Neuronal stem cell (in vitro differentiated cells): ENCODE results near the gene PLCG1.
"Not testable (repeated sequence)": the region's sequence is repeated elsewhere in the genome, so short reads cannot be mapped to it uniquely, and the experiment has no call there.

Experiments
- DNase-seq: peaks from one replicate; pipeline ENCODE4 v3.0.0-alpha.2; 2013; ENCODE audit warnings: low spot score
- H2AFZ ChIP-seq: one replicate; pipeline ENCODE4 v1.6.1; 2013; ENCODE audit warnings: mild to moderate bottlenecking, low read length, inconsistent platforms
- H2AK5ac ChIP-seq: 2 replicates; pipeline ENCODE4 v1.6.1; 2013; ENCODE audit warnings: low read depth, mild to moderate bottlenecking, inconsistent platforms, low read length, moderate library complexity, mixed read lengths
- H2BK120ac ChIP-seq: 2 replicates; pipeline ENCODE4 v1.6.1; 2013; ENCODE audit warnings: low read depth, mild to moderate bottlenecking, inconsistent platforms, low read length, moderate library complexity, mixed read lengths
- H2BK12ac ChIP-seq: one replicate; pipeline ENCODE4 v1.6.1; 2013; ENCODE audit warnings: low read length, inconsistent platforms
- H2BK15ac ChIP-seq: 2 replicates; pipeline ENCODE4 v1.6.1; 2013; ENCODE audit warnings: mild to moderate bottlenecking, low read length, inconsistent platforms, mixed read lengths
- H2BK5ac ChIP-seq: one replicate; pipeline ENCODE4 v1.6.1; 2013; ENCODE audit warnings: inconsistent platforms, mild to moderate bottlenecking, low read length, moderate library complexity
- H3K14ac ChIP-seq: one replicate; pipeline ENCODE4 v1.6.1; 2013; ENCODE audit warnings: low read length, inconsistent platforms
- H3K18ac ChIP-seq: 2 replicates; pipeline ENCODE4 v1.6.1; 2013; ENCODE audit warnings: low read length, inconsistent platforms
- H3K23ac ChIP-seq: 2 replicates; pipeline ENCODE4 v1.6.1; 2013; ENCODE audit warnings: low read depth, mild to moderate bottlenecking, mixed read lengths, low read length, inconsistent platforms; ENCODE audit not compliant: poor library complexity
- H3K27ac ChIP-seq: replicated peaks from 3 replicates; pipeline ENCODE4 v1.5.1; 2013; ENCODE audit warnings: low read length, inconsistent platforms
- H3K27me3 ChIP-seq, 3 experiments: 2 replicates each; pipeline ENCODE4 v1.6.1; 2013; ENCODE audit warnings: low read length in 3 of 3, mild to moderate bottlenecking in 2 of 3, inconsistent platforms in 1 of 3, low read depth in 1 of 3, mixed read lengths in 1 of 3, moderate library complexity in 1 of 3; ENCODE audit not compliant: control insufficient read depth in 3 of 3, insufficient read depth in 3 of 3
- H3K36me3 ChIP-seq, 2 donors: replicated peaks in 1 of 2; 2 replicates each; pipeline ENCODE4 v1.6.1; 2013; ENCODE audit warnings: low read length in 2 of 2; ENCODE audit not compliant: control insufficient read depth in 2 of 2, insufficient read depth in 2 of 2
- H3K4ac ChIP-seq: 2 replicates; pipeline ENCODE4 v1.6.1; 2013; ENCODE audit warnings: inconsistent platforms, mild to moderate bottlenecking, low read length, moderate library complexity
- H3K4me1 ChIP-seq, 2 donors: 1 replicate in 1 of 2; 2 replicates in 1 of 2; pipeline ENCODE4 v1.6.1; 2013; ENCODE audit warnings: low read length in 2 of 2, low read depth in 1 of 2; ENCODE audit not compliant: control insufficient read depth in 2 of 2, insufficient read depth in 1 of 2
- H3K4me2 ChIP-seq: one replicate; pipeline ENCODE4 v1.6.1; 2013; ENCODE audit warnings: mild to moderate bottlenecking, low read length, inconsistent platforms; ENCODE audit not compliant: insufficient read depth, poor library complexity, severe bottlenecking
- H3K4me3 ChIP-seq, 2 donors: 2 replicates each; pipeline ENCODE4 v1.5.1; 2013; ENCODE audit warnings: low read length in 2 of 2, mild to moderate bottlenecking in 2 of 2, inconsistent platforms in 1 of 2, moderate library complexity in 1 of 2
- H3K79me1 ChIP-seq: one replicate; pipeline ENCODE4 v1.6.1; 2013; ENCODE audit warnings: low read depth, mild to moderate bottlenecking, inconsistent platforms, low read length, moderate library complexity
- H3K9ac ChIP-seq: one replicate; pipeline ENCODE4 v1.6.1; 2013; ENCODE audit warnings: mild to moderate bottlenecking, low read depth, low read length, inconsistent platforms; ENCODE audit not compliant: poor library complexity
- H3K9me3 ChIP-seq, 2 donors: replicated peaks in 1 of 2; 2 replicates each; pipeline versions ENCODE3 to v1.6.1; 2013; ENCODE audit warnings: low read length in 2 of 2, mild to moderate bottlenecking in 2 of 2, inconsistent platforms in 1 of 2, low read depth in 1 of 2, mixed read lengths in 1 of 2, moderate library complexity in 1 of 2; ENCODE audit not compliant: control insufficient read depth in 2 of 2, insufficient read depth in 1 of 2
- H4K8ac ChIP-seq: one replicate; pipeline ENCODE4 v1.6.1; 2013; ENCODE audit warnings: low read depth, mild to moderate bottlenecking, inconsistent platforms, low read length, moderate library complexity
- H4K91ac ChIP-seq: one replicate; pipeline ENCODE4 v1.6.1; 2013; ENCODE audit warnings: low read length, low read depth, mild to moderate bottlenecking, inconsistent platforms; ENCODE audit not compliant: poor library complexity
- WGBS, 2 donors: extraction: QIAGEN DNeasy Blood & Tissue Kit; methylation state at CpG; one replicate each; pipeline ENCODE4 v1.1.7; 2013; ENCODE audit warnings: missing lambda C conversion rate in 2 of 2, mixed read lengths in 1 of 2; ENCODE audit not compliant: insufficient read length in 2 of 2, insufficient replicate concordance in 1 of 2; ENCODE audit errors: extremely low coverage in 2 of 2; 5-methylcytosine and 5-hydroxymethylcytosine counted together

Gene PLCG1

DNA sequence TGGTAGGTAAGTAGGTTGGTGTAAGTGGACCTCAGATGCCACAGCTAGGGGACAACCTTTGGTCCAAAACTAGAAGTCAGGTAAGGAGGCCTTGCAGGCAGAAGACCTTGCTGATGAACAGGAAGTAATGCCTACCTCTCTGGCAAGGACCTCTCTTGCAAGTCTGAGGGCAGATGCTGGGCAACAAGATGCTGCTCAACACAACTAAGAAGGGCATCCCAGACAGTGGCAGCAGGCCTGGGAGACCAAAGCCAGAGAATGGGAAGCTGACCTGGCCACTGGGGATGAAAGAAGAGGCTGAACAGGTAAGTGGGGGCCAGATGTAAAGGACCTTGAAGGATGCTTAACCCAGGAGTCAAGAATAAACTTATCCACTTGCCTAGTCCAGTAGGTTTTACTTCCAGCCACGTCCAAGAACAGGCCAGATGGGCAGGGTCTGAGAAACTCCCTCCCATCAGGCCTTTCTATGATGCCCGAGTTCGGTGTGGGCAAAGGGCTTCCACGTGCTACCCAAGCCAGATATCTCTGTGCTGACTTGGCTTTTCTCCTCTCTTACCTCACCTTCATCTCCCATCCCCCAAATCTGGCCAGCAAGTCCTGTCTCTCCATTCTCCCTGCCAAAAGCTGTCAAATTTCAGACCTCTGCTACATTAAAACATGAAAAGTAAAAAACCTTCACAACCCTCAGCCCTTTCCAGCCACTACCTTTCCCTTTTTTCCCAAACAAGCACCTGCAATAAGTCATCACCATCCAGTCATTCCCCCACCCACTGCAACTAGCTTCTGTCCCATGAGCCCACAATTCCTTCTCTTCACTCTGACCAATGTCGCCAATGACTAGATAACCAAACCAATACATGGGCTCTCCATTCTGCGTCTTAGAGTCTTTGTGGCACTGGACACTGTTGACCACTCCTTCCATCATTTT lies 11.5 kb upstream of the PLCG1 start:
- Histone ChIP-seq H3K36me3 (peaks cover 31 to 73% of the 10 kb centered on the region in 2 donors), H2BK120ac (no peak overlapping the region), H3K9ac (no peak overlapping the region), H2BK12ac (no peak overlapping the region), H3K79me1 (no peaks in the 10 kb centered on the region), H2AFZ (no peak overlapping the region), H2BK5ac (no peak overlapping the region), H3K27me3 (no peaks in the 10 kb centered on the region), H4K8ac (no peak overlapping the region), H3K4me1 (no peaks in the 10 kb centered on the region), H3K23ac (no peak overlapping the region), H3K4me2 (no peak overlapping the region), H3K4me3 (no peak overlapping the region), H3K18ac (no peak overlapping the region), H3K27ac (no peak overlapping the region), H3K4ac (no peak overlapping the region), H3K14ac (no peak overlapping the region), H2BK15ac (no peak overlapping the region), H4K91ac (no peak overlapping the region), H2AK5ac (no peak overlapping the region), H3K9me3 (no peaks in the 10 kb centered on the region)
- no CpG with 5 or more reads among the region's 6 CpGs for WGBS, 2 donors
- no peak for DNase-seq

DNA sequence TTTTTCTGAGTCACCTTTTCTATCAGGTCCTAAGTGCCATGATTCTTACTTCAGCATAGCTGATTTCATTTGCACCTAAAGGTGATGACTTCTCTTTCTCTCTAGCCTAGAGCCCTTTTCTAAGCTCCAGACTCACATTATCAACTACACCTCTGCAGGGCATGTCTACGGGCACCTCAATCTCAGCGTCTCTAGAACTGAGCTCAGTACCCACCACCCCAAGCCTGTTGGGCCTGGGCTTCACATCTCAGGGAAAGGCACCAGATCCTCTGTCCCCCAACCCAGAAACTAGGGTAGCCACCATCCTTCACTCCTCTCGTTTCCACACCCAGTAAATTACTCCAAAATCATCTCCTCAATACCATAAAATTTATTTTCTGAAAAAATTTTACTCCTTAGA lies 10.6 kb upstream of the PLCG1 start:
- Histone ChIP-seq H3K27ac (no peak overlapping the region), H3K14ac (no peak overlapping the region), H3K27me3 (no peaks in the 10 kb centered on the region), H4K8ac (no peak overlapping the region), H3K4ac (no peak overlapping the region), H2BK5ac (no peak overlapping the region), H3K4me1 (no peaks in the 10 kb centered on the region), H3K9me3 (no peaks in the 10 kb centered on the region), H2AFZ (no peak overlapping the region), H2BK15ac (no peak overlapping the region), H3K79me1 (no peaks in the 10 kb centered on the region), H3K9ac (no peak overlapping the region), H2BK12ac (no peak overlapping the region), H2BK120ac (no peak overlapping the region), H4K91ac (no peak overlapping the region), H3K23ac (no peak overlapping the region), H3K4me3 (no peak overlapping the region), H2AK5ac (no peak overlapping the region), H3K36me3 (peaks cover 22 to 64% of the 10 kb centered on the region in 2 donors), H3K4me2 (no peak overlapping the region), H3K18ac (no peak overlapping the region)
- WGBS, 2 donors = 100% methylated on average over 1 of the region's 3 CpGs
- DNase-seq = no peak

DNA sequence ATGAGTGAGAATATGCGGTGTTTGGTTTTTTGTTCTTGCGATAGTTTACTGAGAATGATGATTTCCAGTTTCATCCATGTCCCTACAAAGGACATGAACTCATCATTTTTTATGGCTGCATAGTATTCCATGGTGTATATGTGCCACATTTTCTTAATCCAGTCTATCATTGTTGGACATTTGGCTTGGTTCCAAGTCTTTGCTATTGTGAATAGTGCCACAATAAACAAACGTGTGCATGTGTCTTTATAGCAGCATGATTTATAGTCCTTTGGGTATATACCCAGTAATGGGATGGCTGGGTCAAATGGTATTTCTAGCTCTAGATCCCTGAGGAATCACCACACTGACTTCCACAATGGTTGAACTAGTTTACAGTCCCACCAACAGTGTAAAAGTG lies 9.0 kb upstream of the PLCG1 start:
- not testable (repeated sequence) for DNase-seq, H2AFZ ChIP-seq, H3K4me3 ChIP-seq, H3K4ac ChIP-seq, H4K8ac ChIP-seq, H4K91ac ChIP-seq, H3K4me2 ChIP-seq, H3K27me3 ChIP-seq, H3K27ac ChIP-seq, H3K9ac ChIP-seq, H3K79me1 ChIP-seq, H2AK5ac ChIP-seq, H2BK5ac ChIP-seq, H2BK12ac ChIP-seq, H2BK15ac ChIP-seq, H2BK120ac ChIP-seq, H3K4me1 ChIP-seq, H3K9me3 ChIP-seq, H3K14ac ChIP-seq, H3K18ac ChIP-seq, H3K23ac ChIP-seq
- no CpG with 5 or more reads among the region's 3 CpGs for WGBS, 2 donors
- peaks cover 9 to 48% of the 10 kb centered on the region in 2 donors for H3K36me3 ChIP-seq

DNA sequence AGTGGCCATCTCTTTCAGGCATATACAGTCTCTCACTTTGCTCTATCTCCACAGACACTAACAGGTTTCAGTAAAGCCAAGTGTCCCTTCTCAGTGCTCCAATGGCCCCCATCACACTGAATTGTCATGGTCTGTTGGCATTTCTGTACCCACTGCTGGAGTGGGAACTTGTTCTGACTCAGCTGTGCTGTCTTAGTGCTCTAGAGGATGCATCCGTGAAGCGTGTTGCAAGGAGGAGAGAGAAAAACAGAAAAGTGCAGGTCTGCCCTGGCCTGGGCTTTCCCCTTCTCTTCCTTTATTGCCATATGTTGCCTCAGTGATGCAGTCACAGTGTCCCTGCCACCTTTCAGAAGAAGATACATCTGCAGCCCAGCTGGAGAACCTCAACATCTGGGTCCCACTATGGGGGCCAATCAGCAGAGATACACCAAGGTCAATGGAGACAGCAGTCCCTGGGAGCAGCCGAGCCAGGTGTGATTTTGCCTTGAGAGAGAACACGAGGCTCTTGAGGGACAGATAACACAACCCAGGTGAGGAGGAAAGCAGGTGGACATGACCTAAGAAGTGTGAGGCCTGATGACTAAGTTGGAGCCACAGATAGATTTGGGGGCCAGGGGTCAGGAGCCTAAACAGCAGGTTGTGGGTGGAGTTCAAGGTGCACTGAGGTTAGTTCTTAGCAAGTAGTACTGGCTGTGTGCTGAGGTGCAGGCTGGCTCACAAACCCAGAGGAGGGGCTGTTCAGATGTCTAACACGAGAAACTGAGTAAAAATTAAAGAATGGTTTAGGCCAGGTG lies 5.6 kb upstream of the PLCG1 start:
- Histone ChIP-seq H4K8ac (no peak overlapping the region), H3K79me1 (no peaks in the 10 kb centered on the region), H2BK15ac (no peak overlapping the region), H2AFZ (no peak overlapping the region), H3K4me1 (peaks cover 5 to 6% of the 10 kb centered on the region in 2 donors), H2BK5ac (no peak overlapping the region), H3K36me3 (peaks cover 0 to 13% of the 10 kb centered on the region in 2 donors), H3K9ac (no peak overlapping the region), H3K23ac (no peak overlapping the region), H3K4me3 (no peak overlapping the region), H3K9me3 (no peaks in the 10 kb centered on the region), H3K27ac (no peak overlapping the region), H2BK12ac (no peak overlapping the region), H2AK5ac (no peak overlapping the region), H2BK120ac (no peak overlapping the region), H3K4me2 (no peak overlapping the region), H3K27me3 (no peaks in the 10 kb centered on the region), H3K4ac (no peak overlapping the region), H4K91ac (no peak overlapping the region), H3K18ac (no peak overlapping the region), H3K14ac (no peak overlapping the region)
- no peak for DNase-seq
- WGBS, 2 donors = no CpG with 5 or more reads among the region's 5 CpGs
